PFSK-1 (cell line): ENCODE results near the gene NR1D2.

Source experiments
- FOXP2 ChIP-seq: optimal IDR thresholded peaks from 2 replicates; pipeline ENCODE3; 2011; ENCODE audit warnings: borderline replicate concordance, control low read depth, inconsistent platforms; ENCODE audit not compliant: insufficient read depth; ENCODE audit errors: extremely low read length, extremely low read depth
- POLR2AphosphoS5 ChIP-seq: IDR thresholded peaks from 2 replicates; pipeline ENCODE4 v1.6.1; 2012; ENCODE audit warnings: low read depth, mild to moderate bottlenecking, control low read depth, low read length, moderate library complexity
- SIN3A ChIP-seq: IDR thresholded peaks from 2 replicates; pipeline ENCODE4 v1.6.1; 2012; ENCODE audit warnings: mild to moderate bottlenecking, low read length, moderate library complexity, borderline replicate concordance; ENCODE audit not compliant: insufficient read depth
- TAF1 ChIP-seq: IDR thresholded peaks from 2 replicates; pipeline ENCODE4 v1.6.1; 2012; ENCODE audit warnings: low read length, control low read depth, borderline replicate concordance; ENCODE audit not compliant: insufficient read depth
- TF ChIP-seq, protein P1 (sequence below), 2 experiments: IDR thresholded peaks; 2 replicates each; pipeline versions ENCODE4 v1.6.1 to v1.8.0; 2011 to 2012; ENCODE audit warnings: low read depth in 2 of 2, low read length in 2 of 2, control low read depth in 1 of 2, inconsistent platforms in 1 of 2, mild to moderate bottlenecking in 1 of 2, moderate library complexity in 1 of 2; ENCODE audit not compliant: insufficient read depth in 1 of 2

The NR1D2 gene

DNA sequence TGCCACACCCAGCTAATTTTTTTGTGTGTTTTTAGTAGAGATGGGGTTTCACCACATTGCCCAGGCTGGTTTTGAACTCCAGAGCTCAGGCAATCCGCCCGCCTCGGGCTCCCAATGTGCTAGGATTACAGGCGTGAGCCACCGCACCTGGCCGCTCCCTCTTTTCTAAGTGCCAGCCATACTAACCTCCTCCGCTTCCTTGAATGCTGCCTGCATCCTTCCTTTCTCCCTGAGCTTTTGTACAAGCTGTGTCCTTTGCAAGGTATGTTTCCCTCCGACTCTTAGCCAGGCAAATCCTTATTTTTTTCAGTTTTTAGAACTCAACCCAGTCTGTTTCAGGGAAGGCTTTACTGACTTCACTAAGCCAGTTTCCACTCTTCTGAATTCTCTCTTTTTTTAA lies 60.6 kb downstream of the NR1D2 start:
- TF ChIP-seq, protein P1, sequence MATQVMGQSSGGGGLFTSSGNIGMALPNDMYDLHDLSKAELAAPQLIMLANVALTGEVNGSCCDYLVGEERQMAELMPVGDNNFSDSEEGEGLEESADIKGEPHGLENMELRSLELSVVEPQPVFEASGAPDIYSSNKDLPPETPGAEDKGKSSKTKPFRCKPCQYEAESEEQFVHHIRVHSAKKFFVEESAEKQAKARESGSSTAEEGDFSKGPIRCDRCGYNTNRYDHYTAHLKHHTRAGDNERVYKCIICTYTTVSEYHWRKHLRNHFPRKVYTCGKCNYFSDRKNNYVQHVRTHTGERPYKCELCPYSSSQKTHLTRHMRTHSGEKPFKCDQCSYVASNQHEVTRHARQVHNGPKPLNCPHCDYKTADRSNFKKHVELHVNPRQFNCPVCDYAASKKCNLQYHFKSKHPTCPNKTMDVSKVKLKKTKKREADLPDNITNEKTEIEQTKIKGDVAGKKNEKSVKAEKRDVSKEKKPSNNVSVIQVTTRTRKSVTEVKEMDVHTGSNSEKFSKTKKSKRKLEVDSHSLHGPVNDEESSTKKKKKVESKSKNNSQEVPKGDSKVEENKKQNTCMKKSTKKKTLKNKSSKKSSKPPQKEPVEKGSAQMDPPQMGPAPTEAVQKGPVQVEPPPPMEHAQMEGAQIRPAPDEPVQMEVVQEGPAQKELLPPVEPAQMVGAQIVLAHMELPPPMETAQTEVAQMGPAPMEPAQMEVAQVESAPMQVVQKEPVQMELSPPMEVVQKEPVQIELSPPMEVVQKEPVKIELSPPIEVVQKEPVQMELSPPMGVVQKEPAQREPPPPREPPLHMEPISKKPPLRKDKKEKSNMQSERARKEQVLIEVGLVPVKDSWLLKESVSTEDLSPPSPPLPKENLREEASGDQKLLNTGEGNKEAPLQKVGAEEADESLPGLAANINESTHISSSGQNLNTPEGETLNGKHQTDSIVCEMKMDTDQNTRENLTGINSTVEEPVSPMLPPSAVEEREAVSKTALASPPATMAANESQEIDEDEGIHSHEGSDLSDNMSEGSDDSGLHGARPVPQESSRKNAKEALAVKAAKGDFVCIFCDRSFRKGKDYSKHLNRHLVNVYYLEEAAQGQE (IDR thresholded peaks at IDR 0.05; ENCODE audit: insufficient read depth in 1 of 2, low read depth in 2 of 2, low read length in 2 of 2), result no peak
- no peak for TF ChIP-seq SIN3A

DNA sequence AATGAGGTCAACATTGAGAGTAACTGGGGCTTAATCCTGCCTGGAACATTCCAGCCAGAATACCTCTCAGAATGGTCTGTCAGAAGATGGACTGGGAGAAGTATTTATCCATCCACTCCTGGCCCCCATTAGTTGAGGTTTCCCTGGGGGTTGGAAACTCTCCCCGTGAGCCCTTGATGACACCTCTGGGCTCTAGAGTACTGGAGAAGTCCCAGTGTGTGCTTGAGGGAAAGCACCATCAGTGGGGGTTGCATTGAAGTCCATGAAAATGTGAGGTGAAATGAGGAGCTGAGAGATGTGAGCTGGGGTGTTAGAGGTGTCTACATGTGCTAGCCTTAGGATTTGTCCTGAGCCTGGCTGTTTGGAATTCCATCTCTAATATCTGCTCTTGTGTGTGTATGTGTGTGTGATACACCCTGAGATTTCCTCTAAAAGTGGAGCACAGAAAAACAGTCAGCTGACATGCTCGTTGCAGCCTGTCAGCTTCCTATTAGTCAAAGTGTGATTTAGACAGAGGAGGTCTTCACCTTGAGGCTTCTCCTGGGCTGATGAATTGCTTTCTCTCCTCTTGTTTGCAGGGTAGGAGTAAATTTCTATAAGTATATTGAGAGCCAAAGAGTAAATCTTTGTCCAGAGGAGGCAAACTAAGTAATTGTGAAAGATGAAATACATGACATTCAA lies 67.6 kb downstream of the NR1D2 start:
- TF ChIP-seq, protein P1 (IDR thresholded peaks at IDR 0.05; ENCODE audit: insufficient read depth in 1 of 2, low read depth in 2 of 2, low read length in 2 of 2), result no peak
- no peak for TF ChIP-seq POLR2AphosphoS5
- no peak for TF ChIP-seq SIN3A
- no peak for TF ChIP-seq TAF1

DNA sequence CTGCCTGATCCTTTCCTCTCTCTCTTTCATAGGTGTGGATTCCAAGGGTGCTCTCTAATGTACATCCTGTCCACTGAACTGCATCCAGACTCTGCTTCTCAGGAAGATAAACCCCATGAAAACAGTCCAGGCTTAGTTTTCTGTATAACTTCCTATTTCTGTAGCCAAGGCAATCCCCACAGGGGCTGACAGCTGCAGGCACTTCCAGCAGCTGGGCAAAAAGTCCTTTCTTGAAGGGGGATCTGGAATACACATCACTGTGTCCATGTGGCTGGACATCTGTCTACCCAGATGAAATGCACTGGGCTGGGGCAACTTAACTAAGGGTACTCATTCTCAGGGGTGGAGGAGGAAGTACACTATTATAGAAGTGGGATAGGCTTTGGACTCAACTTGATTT lies 72.2 kb downstream of the NR1D2 start:
- TF ChIP-seq SIN3A (no peak), FOXP2 (no peak), TAF1 (no peak)
- TF ChIP-seq, protein P1 (IDR thresholded peaks at IDR 0.05; ENCODE audit: insufficient read depth in 1 of 2, low read depth in 2 of 2, low read length in 2 of 2), result no peak

DNA sequence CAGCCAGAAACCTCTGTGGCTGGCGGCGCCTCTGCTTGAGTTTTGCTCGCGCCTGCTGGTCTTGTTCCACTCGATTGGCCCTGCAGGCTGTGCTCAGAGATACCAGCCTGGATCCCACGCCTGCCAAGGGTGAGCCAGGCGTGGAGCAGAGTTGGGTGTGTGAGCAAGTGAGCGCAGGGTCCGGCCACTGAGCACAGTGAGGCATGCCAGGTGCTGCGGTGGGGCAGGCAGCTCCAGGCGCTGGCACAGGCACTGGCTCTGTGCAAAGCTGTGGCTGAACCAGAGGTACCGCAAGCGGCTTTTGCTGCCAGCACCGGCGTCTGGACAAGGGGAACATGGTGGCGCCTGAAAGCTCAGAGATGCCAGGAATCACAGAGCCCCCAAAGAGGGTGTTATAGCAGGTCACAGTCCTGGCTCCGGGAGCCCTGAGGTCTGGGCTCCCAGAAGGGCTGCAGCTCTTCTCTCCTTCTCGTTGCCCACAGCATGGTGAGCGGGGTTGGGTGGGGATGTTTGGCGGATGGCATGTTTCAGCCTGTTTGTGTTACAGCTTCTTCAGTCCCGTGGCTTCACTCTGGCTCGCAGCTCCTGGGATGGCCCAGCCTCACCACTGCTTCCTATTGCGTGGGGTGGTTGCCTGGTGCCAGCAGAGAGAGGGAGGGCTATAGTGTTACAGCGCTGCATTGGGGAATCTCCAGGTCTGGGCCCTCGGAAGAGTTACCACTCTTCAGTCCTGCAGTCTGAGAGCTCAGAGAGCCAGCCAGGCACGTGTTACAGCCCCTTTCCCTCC lies 73.9 kb downstream of the NR1D2 start:
- TF ChIP-seq POLR2AphosphoS5 (no peak), FOXP2 (no peak)
- TF ChIP-seq, protein P1 (IDR thresholded peaks at IDR 0.05; ENCODE audit: insufficient read depth in 1 of 2, low read depth in 2 of 2, low read length in 2 of 2), result no peak

DNA sequence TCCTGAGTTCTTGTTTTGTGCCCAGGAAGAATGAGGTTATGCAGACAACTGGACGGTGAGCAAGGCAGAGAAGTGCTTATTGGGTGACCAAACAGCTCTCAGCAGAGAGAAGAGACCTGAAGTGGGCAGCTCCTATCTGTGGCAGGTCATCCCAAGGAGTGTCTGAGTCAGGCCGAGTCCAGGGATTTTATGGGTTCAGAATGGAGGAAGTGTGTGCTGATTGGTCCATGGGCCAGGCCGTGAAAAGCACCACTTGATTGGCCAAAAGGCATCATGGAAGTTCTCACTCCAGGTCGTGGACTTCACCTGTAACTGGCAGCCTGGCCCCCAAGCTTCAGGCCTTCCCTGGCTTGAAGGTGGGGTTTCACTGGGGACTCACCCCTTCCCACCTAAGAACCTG lies 74.5 kb downstream of the NR1D2 start:
- TF ChIP-seq SIN3A (no peak), TAF1 (no peak), FOXP2 (no peak)
- TF ChIP-seq, protein P1 (IDR thresholded peaks at IDR 0.05; ENCODE audit: insufficient read depth in 1 of 2, low read depth in 2 of 2, low read length in 2 of 2), result no peak
